ENCODE results near the gene CMSS1. TPM values are rescaled to one million over a fixed set of nuclear protein-coding genes. Genes with fewer than 3 reads are reported as not detected.

The CMSS1 gene
- total and polyA plus RNA-seq, 5 donors from 2014 or later: 20.5 to 34.0 (median 22.0) TPM

- no peaks in the 10 kb centered on the region for H3K36me3 ChIP-seq (ENCODE audit: control insufficient read depth, insufficient read depth, low read length)
- Mint-ChIP-seq H3K4me1 (peaks cover 0 to 10% (median 3%) of the 10 kb centered on the region in 4 donors), H3K36me3 (no peaks in the 10 kb centered on the region), H3K27me3 (no peaks in the 10 kb centered on the region), H3K27ac (no peak overlapping the region), H3K4me3 (no peak overlapping the region), H3K9me3 (no peaks in the 10 kb centered on the region)
- H3K4me1 ChIP-seq (ENCODE audit: control insufficient read depth, insufficient read depth, low read length, poor library complexity, severe bottlenecking): no peaks in the 10 kb centered on the region
- ATAC-seq (ENCODE audit: low read depth in 2 of 2): no peak
- H3K27ac ChIP-seq (ENCODE audit: insufficient read depth, low read length, poor library complexity, severe bottlenecking): no peak overlapping the region
- H3K4me3 ChIP-seq (ENCODE audit: low read depth, low read length): no peak overlapping the region
- DNase-seq: no peak
- no peaks in the 10 kb centered on the region for H3K9me3 ChIP-seq (ENCODE audit: control insufficient read depth in 2 of 2, low read length in 2 of 2)
- no peaks in the 10 kb centered on the region for H3K27me3 ChIP-seq (ENCODE audit: control insufficient read depth, insufficient read depth, low read length)
Measured at GRCh38 chr3:99952306-99952705, 134.6 kb downstream of the CMSS1 start.

- no peak overlapping the region for H3K27ac ChIP-seq (ENCODE audit: insufficient read depth, low read length, poor library complexity, severe bottlenecking)
- DNase-seq (no peak), ATAC-seq (ENCODE audit: low read depth in 2 of 2) (no peak)
- peak overlapping the region in 1 of 3 donors; percentile 20 for H3K27ac Mint-ChIP-seq
- peaks cover 4% of the 10 kb centered on the region for H3K36me3 Mint-ChIP-seq
- H3K4me1 Mint-ChIP-seq: peaks cover 0 to 10% (median 4%) of the 10 kb centered on the region in 4 donors
- no peaks in the 10 kb centered on the region for H3K27me3 Mint-ChIP-seq
- H3K4me1 ChIP-seq (ENCODE audit: control insufficient read depth, insufficient read depth, low read length, poor library complexity, severe bottlenecking): no peaks in the 10 kb centered on the region
- no peaks in the 10 kb centered on the region for H3K9me3 Mint-ChIP-seq
- H3K9me3 ChIP-seq (ENCODE audit: control insufficient read depth in 2 of 2, low read length in 2 of 2): no peaks in the 10 kb centered on the region
- H3K4me3 Mint-ChIP-seq: no peak overlapping the region
- no peaks in the 10 kb centered on the region for H3K36me3 ChIP-seq (ENCODE audit: control insufficient read depth, insufficient read depth, low read length)
- H3K27me3 ChIP-seq (ENCODE audit: control insufficient read depth, insufficient read depth, low read length): no peaks in the 10 kb centered on the region
- H3K4me3 ChIP-seq (ENCODE audit: low read depth, low read length): no peak overlapping the region
Measured at GRCh38 chr3:99953596-99953995, 135.9 kb downstream of the CMSS1 start.

DNA sequence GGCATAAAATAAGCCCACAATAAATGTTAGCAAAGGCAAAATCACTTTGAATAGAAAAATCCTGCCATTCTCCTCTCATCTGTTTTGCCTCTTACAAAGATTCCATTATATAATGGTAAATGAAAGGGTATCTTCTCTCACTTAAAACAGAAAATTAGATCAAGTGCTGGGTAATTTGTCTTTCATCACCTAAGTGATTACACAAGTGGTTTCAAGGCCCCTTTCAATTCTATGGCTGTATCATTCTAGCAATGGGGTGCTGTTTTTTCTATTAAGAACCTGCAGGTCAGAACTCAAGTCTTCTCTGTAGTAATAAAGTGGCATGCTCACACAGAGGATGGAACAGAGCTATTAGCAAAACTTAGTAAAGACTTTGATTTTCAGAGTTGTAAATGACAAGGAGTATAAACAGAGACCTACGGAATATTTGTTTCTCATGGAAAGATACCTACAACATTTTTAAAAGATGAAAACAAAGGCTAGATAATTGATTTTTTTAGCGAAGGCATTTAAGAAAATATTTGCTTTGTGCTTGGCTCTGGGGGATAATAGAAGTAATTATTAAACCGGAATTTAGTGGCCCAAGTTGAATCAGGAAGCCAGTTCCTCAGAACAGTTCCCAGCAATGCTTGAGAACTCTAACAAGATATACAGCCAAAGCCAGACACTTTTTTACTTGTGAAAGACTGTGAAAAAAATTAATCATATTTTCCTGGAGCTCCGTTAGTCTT is 137.4 kb downstream of the CMSS1 start:
- ATAC-seq (ENCODE audit: low read depth in 2 of 2) (no peak), DNase-seq (no peak)
- no peak overlapping the region for H3K4me3 ChIP-seq (ENCODE audit: low read depth, low read length)
- no peaks in the 10 kb centered on the region for H3K27me3 ChIP-seq (ENCODE audit: control insufficient read depth, insufficient read depth, low read length)
- Mint-ChIP-seq H3K4me1 (peaks cover 0 to 10% (median 4%) of the 10 kb centered on the region in 4 donors), H3K36me3 (peaks cover 4% of the 10 kb centered on the region), H3K27me3 (no peaks in the 10 kb centered on the region), H3K9me3 (no peaks in the 10 kb centered on the region), H3K27ac (no peak overlapping the region), H3K4me3 (no peak overlapping the region)
- H3K4me1 ChIP-seq (ENCODE audit: control insufficient read depth, insufficient read depth, low read length, poor library complexity, severe bottlenecking): no peaks in the 10 kb centered on the region
- no peaks in the 10 kb centered on the region for H3K9me3 ChIP-seq (ENCODE audit: control insufficient read depth in 2 of 2, low read length in 2 of 2)
- H3K27ac ChIP-seq (ENCODE audit: insufficient read depth, low read length, poor library complexity, severe bottlenecking): no peak overlapping the region
- H3K36me3 ChIP-seq (ENCODE audit: control insufficient read depth, insufficient read depth, low read length): no peaks in the 10 kb centered on the region

- H3K27me3 ChIP-seq (ENCODE audit: control insufficient read depth, insufficient read depth, low read length): no peaks in the 10 kb centered on the region
- no peak for ATAC-seq (ENCODE audit: low read depth in 2 of 2)
- H3K36me3 ChIP-seq (ENCODE audit: control insufficient read depth, insufficient read depth, low read length): no peaks in the 10 kb centered on the region
- no peak overlapping the region for H3K4me3 ChIP-seq (ENCODE audit: low read depth, low read length)
- no peak for DNase-seq
- no peaks in the 10 kb centered on the region for H3K4me1 ChIP-seq (ENCODE audit: control insufficient read depth, insufficient read depth, low read length, poor library complexity, severe bottlenecking)
- Mint-ChIP-seq H3K27me3 (no peaks in the 10 kb centered on the region), H3K4me3 (no peak overlapping the region), H3K9me3 (no peaks in the 10 kb centered on the region), H3K27ac (no peak overlapping the region), H3K36me3 (peaks cover 4% of the 10 kb centered on the region), H3K4me1 (peaks cover 0 to 10% (median 4%) of the 10 kb centered on the region in 4 donors)
- no peaks in the 10 kb centered on the region for H3K9me3 ChIP-seq (ENCODE audit: control insufficient read depth in 2 of 2, low read length in 2 of 2)
- H3K27ac ChIP-seq (ENCODE audit: insufficient read depth, low read length, poor library complexity, severe bottlenecking): no peak overlapping the region
Measured at GRCh38 chr3:99955773-99956562, 138.3 kb downstream of the CMSS1 start.

GRCh38 chr3:99957151-99957796 is 139.6 kb downstream of the CMSS1 start:
- no peak overlapping the region for H3K4me3 Mint-ChIP-seq
- Histone ChIP-seq H3K27me3 (ENCODE audit: control insufficient read depth, insufficient read depth, low read length) (no peaks in the 10 kb centered on the region), H3K27ac (ENCODE audit: insufficient read depth, low read length, poor library complexity, severe bottlenecking) (no peak overlapping the region), H3K36me3 (ENCODE audit: control insufficient read depth, insufficient read depth, low read length) (no peaks in the 10 kb centered on the region), H3K9me3 (ENCODE audit: control insufficient read depth in 2 of 2, low read length in 2 of 2) (no peaks in the 10 kb centered on the region), H3K4me3 (ENCODE audit: low read depth, low read length) (no peak overlapping the region), H3K4me1 (ENCODE audit: control insufficient read depth, insufficient read depth, low read length, poor library complexity, severe bottlenecking) (no peaks in the 10 kb centered on the region)
- H3K9me3 Mint-ChIP-seq: no peaks in the 10 kb centered on the region
- H3K36me3 Mint-ChIP-seq: peaks cover 4% of the 10 kb centered on the region
- DNase-seq: no peak
- no peaks in the 10 kb centered on the region for H3K27me3 Mint-ChIP-seq
- H3K4me1 Mint-ChIP-seq: peaks cover 0 to 14% (median 3%) of the 10 kb centered on the region in 4 donors
- H3K27ac Mint-ChIP-seq: no peak overlapping the region
- ATAC-seq (ENCODE audit: low read depth in 2 of 2): no peak

DNA sequence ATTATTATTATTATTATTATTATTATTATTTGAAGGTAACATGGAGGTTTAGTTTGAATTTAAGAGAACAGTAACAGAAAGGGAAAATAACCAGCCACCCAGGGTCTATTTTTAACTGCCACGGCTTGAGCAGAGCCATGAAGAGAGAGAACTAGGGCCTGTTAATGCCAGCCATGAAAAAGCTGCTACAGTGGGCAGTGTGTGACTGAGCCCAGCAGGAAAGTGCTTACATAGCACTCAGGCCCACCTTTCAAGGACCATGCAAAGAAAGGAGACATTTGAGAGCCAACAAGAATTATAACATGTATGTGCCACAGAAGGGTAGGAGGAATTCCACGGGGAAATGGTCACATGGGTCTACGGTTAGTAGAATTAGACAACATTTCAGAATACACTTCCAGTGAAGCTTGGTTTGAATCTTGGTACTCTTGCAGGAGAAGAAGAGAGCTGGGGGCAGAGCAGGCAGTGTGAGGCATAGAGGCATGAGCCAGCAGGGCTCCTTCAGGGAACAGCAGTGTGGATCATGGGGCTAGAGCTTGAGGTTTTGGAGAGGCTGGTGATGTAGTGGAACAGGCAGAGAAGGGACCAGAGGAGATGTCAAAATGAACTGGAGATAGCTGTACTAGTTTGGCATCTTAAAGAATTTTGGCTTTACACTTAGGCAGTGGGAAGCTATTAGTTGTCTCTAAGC is 140.7 kb downstream of the CMSS1 start:
- Histone ChIP-seq H3K9me3 (ENCODE audit: control insufficient read depth in 2 of 2, low read length in 2 of 2) (no peaks in the 10 kb centered on the region), H3K27me3 (ENCODE audit: control insufficient read depth, insufficient read depth, low read length) (no peaks in the 10 kb centered on the region), H3K4me1 (ENCODE audit: control insufficient read depth, insufficient read depth, low read length, poor library complexity, severe bottlenecking) (no peaks in the 10 kb centered on the region), H3K36me3 (ENCODE audit: control insufficient read depth, insufficient read depth, low read length) (no peaks in the 10 kb centered on the region), H3K4me3 (ENCODE audit: low read depth, low read length) (no peak overlapping the region), H3K27ac (ENCODE audit: insufficient read depth, low read length, poor library complexity, severe bottlenecking) (no peak overlapping the region)
- H3K4me3 Mint-ChIP-seq: no peak overlapping the region
- H3K4me1 Mint-ChIP-seq: peaks cover 0 to 12% (median 3%) of the 10 kb centered on the region in 4 donors
- H3K36me3 Mint-ChIP-seq: peaks cover 7% of the 10 kb centered on the region
- DNase-seq (no peak), ATAC-seq (ENCODE audit: low read depth in 2 of 2) (no peak)
- no peaks in the 10 kb centered on the region for H3K27me3 Mint-ChIP-seq
- H3K27ac Mint-ChIP-seq: peak overlapping the region in 1 of 3 donors; percentile 5
- H3K9me3 Mint-ChIP-seq: no peaks in the 10 kb centered on the region

DNA sequence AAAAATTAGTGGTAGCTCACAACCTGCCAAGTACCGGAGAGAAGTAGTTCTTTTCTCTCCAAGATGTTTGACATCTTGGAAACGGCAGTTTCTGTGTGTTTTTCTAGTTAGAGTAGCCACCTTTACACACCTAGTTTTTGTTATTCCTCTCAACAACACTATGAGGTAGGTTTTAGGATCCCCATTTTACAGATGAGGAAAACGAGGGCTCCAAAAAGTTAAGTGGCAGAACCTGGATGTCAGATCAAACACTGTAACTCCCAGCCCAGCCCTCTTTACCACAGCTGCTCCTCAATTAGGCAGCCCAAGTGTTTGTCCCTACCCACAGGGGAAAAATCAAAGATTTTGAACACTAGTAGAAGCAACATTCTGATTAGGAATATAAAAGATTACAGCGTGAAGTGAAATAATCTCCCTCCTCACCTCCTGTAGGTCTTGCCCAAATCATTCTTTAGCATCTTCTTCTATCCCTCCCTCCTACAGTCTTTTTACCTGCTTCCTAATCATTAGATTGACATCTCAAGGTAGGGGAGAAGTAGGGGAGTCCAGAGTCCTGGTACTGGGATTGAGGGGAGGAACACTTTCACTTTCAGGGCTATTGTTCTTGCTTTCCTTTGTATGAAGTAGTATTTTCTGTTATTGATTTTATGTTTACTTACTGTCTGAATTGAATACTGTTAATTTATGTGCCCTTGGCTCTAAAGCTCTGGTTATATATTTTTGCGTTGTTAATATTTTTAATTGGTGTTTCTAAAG is 142.6 kb downstream of the CMSS1 start:
- H3K4me1 Mint-ChIP-seq: peaks cover 0 to 12% (median 3%) of the 10 kb centered on the region in 4 donors
- no peaks in the 10 kb centered on the region for H3K27me3 ChIP-seq (ENCODE audit: control insufficient read depth, insufficient read depth, low read length)
- H3K4me3 ChIP-seq (ENCODE audit: low read depth, low read length): no peak overlapping the region
- ATAC-seq (ENCODE audit: low read depth in 2 of 2): no peak
- no peak for DNase-seq
- no peak overlapping the region for H3K4me3 Mint-ChIP-seq
- no peaks in the 10 kb centered on the region for H3K9me3 ChIP-seq (ENCODE audit: control insufficient read depth in 2 of 2, low read length in 2 of 2)
- no peaks in the 10 kb centered on the region for H3K4me1 ChIP-seq (ENCODE audit: control insufficient read depth, insufficient read depth, low read length, poor library complexity, severe bottlenecking)
- peaks cover 8% of the 10 kb centered on the region for H3K36me3 Mint-ChIP-seq
- H3K27me3 Mint-ChIP-seq: no peaks in the 10 kb centered on the region
- no peaks in the 10 kb centered on the region for H3K9me3 Mint-ChIP-seq
- H3K36me3 ChIP-seq (ENCODE audit: control insufficient read depth, insufficient read depth, low read length): no peaks in the 10 kb centered on the region
- H3K27ac ChIP-seq (ENCODE audit: insufficient read depth, low read length, poor library complexity, severe bottlenecking): no peak overlapping the region
- H3K27ac Mint-ChIP-seq: no peak overlapping the region

Data from CD4-positive, CD25-positive, alpha-beta regulatory T cell (primary cell).